NT2/D1 (cell line): ENCODE data around the gene SPTLC1.
"Not testable (repeated sequence)": the region's sequence is repeated elsewhere in the genome, so short reads cannot be mapped to it uniquely, and the experiment has no call there.

Experiments
- YY1 ChIP-seq: IDR thresholded peaks from 2 replicates; pipeline ENCODE4 v1.6.1; 2011; ENCODE audit not compliant: insufficient read length, insufficient read depth
- ZNF274 ChIP-seq: IDR thresholded peaks from 2 replicates; pipeline ENCODE4 v1.6.1; 2011; ENCODE audit warnings: mild to moderate bottlenecking, low read depth, low read length

DNA sequence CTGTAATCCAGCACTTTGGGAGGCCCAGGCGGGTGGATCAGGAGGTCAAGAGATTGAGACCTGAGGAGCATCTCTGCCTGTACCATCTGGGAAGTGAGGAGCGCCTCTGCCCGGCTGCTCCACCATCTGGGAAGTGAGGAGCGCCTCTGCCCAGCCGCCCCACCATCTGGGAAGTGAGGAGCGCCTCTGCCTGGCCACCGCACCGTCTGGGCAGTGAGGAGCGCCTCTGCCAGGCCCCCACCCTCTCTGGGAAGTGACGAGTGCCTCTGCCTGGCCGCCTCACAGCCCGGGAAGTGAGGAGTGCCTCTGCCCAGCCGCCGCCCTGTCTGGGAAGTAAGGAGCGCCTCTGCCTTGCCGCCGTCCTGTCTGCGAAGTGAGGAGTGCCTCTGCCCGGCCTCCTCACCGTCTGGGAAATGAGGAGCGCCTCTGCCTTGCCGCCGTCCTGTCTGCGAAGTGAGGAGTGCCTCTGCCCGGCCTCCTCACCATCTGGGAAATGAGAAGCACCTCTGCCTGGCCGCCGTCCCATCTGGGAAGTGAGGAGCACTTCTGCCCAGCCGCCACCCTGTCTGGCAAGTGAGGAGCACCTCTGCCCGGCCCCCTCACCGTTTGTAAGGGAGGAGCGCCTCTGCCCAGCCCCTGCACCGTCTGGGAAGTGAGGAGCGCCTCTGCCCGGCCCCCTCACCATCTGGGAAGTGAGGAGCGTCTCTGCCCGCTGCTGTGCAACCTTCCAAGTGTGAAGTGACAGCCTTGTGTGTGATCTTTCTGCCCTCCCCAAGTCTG is 9.6 kb downstream of the SPTLC1 start:
- TF ChIP-seq YY1, ZNF274: not testable (repeated sequence)
